Fibroblast of skin of back (primary cell): ENCODE data around the gene VWA7. TPM values are rescaled to one million over a fixed set of nuclear protein-coding genes. Genes with fewer than 3 reads are reported as not detected.
"Not testable (repeated sequence)": the region's sequence is repeated elsewhere in the genome, so short reads cannot be mapped to it uniquely, and the experiment has no call there.

ENCODE experiments used
- DNase-seq: peaks from one replicate; pipeline ENCODE4 v3.0.0-alpha.2; 2013
- polyA plus RNA-seq, 2 experiments: library from polyadenylated mRNA; unstranded; fragments of 120-200 nt; gene quantifications; one replicate each; pipeline ENCODE4 v1.2.1, GENCODE V29; 2013; ENCODE audit not compliant: insufficient read length in 2 of 2

The VWA7 gene, protein sequence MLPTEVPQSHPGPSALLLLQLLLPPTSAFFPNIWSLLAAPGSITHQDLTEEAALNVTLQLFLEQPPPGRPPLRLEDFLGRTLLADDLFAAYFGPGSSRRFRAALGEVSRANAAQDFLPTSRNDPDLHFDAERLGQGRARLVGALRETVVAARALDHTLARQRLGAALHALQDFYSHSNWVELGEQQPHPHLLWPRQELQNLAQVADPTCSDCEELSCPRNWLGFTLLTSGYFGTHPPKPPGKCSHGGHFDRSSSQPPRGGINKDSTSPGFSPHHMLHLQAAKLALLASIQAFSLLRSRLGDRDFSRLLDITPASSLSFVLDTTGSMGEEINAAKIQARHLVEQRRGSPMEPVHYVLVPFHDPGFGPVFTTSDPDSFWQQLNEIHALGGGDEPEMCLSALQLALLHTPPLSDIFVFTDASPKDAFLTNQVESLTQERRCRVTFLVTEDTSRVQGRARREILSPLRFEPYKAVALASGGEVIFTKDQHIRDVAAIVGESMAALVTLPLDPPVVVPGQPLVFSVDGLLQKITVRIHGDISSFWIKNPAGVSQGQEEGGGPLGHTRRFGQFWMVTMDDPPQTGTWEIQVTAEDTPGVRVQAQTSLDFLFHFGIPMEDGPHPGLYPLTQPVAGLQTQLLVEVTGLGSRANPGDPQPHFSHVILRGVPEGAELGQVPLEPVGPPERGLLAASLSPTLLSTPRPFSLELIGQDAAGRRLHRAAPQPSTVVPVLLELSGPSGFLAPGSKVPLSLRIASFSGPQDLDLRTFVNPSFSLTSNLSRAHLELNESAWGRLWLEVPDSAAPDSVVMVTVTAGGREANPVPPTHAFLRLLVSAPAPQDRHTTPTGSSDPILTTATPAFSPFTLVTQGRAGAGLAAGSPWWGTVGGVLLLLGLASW
- polyA plus RNA-seq (2013, experiment 1 of 2; ENCODE audit: insufficient read length) = 0.30 TPM
- polyA plus RNA-seq (2013, experiment 2 of 2; ENCODE audit: insufficient read length) = 0.07 TPM

GRCh38 chr6:31776989-31777666, at the start of gene VWA7:
Gene VWA7, minus strand, starts transcription at chr6:31777328. Its CDS starts 549 bp downstream, at chr6:31776779.
- peak; percentile 54 for DNase-seq

DNA sequence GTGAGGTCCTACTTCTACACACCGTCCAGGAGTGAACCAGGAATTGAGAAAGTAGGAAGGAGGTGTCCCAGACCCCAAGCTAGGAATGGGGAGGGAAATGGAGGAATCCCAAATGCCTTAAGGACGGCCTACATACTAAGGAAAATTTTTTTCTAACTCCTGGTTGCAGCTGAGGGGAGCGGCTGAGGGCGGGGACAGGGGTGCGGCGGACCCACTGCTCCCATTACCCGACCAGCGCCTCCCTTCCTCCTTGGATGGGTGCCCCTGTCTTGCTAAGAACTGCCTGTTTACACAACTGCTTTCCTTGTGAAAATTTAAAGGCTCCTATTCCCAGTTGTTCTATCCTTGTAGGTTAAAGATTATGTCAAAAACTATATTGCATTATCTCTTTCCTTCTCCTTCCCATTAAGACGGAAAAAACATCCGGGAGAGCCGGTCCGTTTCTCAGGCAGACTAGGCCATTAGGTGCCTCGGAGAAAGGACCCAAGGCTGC, 49.7 kb upstream of the VWA7 start:
- peak; percentile 79 for DNase-seq

DNA sequence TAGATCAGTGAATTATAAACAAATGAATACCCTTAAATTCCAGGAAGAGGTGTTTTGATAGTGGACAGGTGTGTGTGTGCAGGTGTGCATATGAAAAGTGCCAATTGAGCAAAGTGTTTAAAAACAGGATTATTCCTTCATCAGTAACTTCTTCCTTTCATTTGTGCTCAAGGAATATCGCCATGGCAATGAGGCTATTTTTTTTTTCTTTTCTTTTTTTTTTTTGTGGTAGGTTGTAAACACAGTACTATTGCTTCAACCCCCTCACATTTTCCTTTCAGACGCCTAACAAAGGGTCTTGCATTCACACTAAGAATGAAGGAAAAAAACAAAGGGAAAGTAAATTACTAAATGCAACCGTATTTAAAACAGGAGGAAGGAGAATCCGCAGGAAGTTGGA, 48.4 kb upstream of the VWA7 start:
- DNase-seq = no peak

DNA sequence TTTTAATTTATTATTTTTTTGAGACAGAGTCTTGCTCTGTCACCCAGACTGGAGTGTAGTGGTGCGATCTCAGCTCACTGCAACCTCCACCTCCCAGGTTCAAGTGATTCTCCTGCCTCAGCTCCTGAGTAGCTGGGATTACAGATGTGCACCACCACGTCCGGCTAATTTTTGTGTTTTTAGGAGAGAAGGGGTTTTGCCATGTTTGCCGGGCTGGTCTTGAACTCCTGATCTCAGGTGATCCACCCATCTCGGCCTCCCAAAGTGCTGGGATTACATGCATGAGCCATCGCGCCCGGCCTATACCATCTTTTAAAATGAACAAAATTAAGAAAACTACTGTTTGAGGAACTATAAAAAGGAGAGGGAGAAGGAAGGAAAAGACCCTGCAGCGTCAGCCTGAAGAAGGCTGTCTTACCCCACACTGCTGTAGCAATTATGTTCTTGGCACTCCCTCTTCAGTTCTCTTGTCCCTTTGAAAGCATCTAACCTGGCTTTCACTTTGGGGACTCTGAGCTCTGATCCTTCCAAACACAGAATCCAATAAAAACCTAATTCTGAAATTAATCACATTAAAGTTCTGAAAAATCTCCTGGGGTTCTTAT, 46.6 kb upstream of the VWA7 start:
- DNase-seq = not testable (repeated sequence)

GRCh38 chr6:31822036-31822821, 45.1 kb upstream of the VWA7 start:
- peak; percentile 87 for DNase-seq

DNA sequence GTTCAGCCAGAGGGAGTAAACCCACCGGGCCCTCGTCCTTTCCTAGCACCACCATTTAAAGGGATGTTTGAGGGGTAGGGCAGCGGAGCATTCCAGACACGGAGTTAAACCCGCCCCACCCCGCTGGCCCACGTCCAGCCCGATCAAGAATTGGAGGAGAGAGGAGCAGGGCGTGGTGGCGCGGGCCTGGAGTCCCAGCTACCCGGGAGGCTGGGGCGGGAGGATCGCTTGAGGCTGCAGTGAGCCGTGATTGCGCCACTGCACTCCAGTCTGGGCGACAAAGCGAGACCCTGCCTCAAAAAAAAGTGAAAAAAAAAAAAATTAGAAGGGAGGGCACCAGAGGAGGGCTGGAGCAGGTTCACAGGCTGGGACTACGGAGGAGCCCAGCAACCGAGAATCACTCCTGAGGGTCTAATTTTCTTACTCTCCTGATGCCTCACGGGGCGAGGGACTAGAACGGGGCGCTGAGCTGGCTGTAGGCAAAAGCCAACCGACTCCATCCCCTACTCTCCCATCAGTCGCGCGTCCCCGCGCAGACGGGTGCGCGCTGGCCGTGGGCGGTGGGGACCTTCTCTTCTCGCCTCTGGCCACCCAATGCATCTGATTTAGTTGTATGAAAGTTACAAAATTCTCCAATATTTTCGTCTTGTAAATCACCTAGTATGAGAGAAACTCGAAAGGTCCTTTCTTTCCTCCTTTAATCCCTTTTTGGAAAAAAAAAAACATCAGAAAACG, 44.3 kb upstream of the VWA7 start:
- DNase-seq = peak; percentile 49

- DNase-seq = not testable (repeated sequence)
Measured at GRCh38 chr6:31820399-31820798, 43.3 kb upstream of the VWA7 start.

DNA sequence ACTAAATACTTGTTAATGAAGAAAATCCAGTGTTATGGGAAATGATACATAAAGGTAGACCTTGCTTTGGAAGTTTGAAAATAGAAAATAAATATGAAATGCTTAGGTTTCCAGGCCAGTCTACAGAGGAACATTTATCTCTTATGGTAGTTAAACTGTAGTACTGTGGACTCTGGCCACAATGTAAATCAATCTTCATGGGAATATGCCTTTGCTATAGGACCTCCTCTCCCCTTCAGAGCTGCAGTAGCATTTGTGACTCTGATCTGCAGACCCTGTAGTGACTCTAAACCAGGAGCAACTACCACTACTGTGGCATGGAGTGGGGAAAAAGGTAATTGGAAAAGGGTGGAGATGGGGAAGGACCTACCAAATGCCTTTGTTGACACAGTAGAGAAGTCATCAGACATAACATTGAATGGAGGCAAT, 42.8 kb upstream of the VWA7 start:
- DNase-seq = no peak

DNA sequence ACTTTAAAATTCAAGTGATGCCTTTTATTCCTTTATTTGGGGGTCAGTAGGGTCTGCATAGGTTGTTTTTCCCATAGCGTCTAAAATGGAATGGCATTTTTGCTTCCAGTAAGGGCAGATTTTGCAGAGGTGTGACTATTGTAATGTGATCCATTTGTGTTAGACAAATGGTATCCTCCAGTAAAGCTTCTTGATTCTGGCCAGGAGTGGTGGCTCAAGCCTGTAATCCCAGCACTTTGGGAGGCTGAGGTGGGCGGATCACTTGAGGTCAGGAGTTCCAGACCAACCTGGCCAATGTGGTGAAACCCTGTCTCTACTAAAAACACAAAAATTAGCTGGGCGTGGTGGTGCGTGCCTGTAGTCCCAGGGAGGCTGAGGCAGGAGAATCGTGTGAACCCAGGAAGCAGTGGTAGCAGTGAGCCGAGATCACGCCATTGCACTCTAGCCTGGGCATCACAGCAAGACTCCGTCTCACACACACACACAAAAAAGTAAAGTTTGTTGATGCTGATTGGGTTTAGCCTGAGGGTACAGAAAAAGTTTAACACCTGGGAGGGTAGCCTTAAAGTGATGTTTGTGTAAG, 40.9 kb upstream of the VWA7 start:
- DNase-seq = not testable (repeated sequence)

DNA sequence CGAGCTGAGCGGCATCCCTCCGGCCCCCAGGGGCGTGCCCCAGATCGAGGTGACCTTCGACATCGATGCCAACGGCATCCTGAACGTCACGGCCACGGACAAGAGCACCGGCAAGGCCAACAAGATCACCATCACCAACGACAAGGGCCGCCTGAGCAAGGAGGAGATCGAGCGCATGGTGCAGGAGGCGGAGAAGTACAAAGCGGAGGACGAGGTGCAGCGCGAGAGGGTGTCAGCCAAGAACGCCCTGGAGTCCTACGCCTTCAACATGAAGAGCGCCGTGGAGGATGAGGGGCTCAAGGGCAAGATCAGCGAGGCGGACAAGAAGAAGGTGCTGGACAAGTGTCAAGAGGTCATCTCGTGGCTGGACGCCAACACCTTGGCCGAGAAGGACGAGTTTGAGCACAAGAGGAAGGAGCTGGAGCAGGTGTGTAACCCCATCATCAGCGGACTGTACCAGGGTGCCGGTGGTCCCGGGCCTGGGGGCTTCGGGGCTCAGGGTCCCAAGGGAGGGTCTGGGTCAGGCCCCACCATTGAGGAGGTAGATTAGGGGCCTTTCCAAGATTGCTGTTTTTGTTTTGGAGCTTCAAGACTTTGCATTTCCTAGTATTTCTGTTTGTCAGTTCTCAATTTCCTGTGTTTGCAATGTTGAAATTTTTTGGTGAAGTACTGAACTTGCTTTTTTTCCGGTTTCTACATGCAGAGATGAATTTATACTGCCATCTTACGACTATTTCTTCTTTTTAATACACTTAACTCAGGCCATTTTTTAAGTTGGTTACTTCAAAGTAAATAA, 40.2 kb upstream of the VWA7 start:
- not testable (repeated sequence) for DNase-seq

GRCh38 chr6:31815025-31815838, 38.1 kb upstream of the VWA7 start, which contains the start of the genes HSPA1A and HSPA1L:
Gene HSPA1A, plus strand, starts transcription at chr6:31815543. Its CDS starts 214 bp downstream, at chr6:31815757.
Gene HSPA1L, minus strand, starts transcription at chr6:31815283. Its CDS starts 3,311 bp downstream, at chr6:31811972.
- peak; percentile 99 for DNase-seq

- peak; percentile 99 for DNase-seq
Measured at GRCh38 chr6:31814677-31815024, 37.5 kb upstream of the VWA7 start.

GRCh38 chr6:31813465-31813849, 36.3 kb upstream of the VWA7 start:
- DNase-seq = no peak

DNA sequence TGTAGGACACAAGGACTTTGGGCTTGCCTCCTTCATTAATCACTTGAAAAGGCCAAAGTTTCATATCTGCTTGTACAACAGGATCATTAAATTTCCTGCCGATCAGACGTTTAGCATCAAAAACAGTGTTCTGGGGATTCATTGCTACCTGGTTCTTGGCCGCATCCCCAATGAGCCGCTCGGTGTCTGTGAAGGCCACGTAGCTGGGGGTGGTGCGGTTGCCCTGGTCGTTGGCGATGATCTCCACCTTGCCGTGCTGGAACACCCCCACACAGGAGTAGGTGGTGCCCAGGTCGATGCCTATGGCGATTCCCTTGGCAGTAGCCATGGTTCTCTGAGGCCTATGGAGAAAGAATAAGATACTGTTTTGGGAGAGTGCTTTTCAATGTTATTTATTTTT, 34.5 kb upstream of the VWA7 start:
- DNase-seq = no peak

DNA sequence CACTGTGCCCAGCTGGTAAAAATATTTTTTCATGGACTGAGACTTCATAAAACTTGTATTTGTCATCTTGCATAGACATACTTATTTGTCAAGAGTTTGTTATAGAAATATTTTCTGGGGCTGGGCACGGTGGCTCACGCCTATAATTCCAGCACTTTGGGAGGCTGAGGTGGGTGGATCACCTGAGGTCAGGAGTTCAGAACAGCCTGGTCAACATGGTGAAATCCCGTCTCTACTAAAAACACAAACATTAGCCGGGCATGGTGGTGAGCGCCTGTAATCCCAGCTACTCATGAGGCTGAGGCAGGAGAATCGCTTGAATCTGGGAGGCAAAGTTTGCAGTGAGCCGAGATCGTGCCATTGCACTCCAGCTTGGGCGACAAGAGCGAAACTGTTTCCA, 31.5 kb upstream of the VWA7 start:
- DNase-seq = not testable (repeated sequence)

- DNase-seq = peak; percentile 95
Measured at GRCh38 chr6:31806470-31807272, 29.5 kb upstream of the VWA7 start, which contains the start of gene LSM2. Gene LSM2, minus strand, starts transcription at chr6:31806966. Its CDS starts 209 bp downstream, at chr6:31806757.

- DNase-seq = no peak
Measured at GRCh38 chr6:31805939-31806469, 28.9 kb upstream of the VWA7 start.
